C4-2B (cell line): Measurements from ENCODE around the gene DGKQ.

Source experiments
- CTCF ChIP-seq: fragments of 450-650 bp; conservative IDR thresholded peaks from 2 replicates; pipeline ENCODE4 v1.5.1; 2017; ENCODE audit warnings: mild to moderate bottlenecking
- ZFX ChIP-seq: fragments of 450-650 bp; IDR thresholded peaks from 2 replicates; pipeline ENCODE4 v1.6.1; 2017

DNA sequence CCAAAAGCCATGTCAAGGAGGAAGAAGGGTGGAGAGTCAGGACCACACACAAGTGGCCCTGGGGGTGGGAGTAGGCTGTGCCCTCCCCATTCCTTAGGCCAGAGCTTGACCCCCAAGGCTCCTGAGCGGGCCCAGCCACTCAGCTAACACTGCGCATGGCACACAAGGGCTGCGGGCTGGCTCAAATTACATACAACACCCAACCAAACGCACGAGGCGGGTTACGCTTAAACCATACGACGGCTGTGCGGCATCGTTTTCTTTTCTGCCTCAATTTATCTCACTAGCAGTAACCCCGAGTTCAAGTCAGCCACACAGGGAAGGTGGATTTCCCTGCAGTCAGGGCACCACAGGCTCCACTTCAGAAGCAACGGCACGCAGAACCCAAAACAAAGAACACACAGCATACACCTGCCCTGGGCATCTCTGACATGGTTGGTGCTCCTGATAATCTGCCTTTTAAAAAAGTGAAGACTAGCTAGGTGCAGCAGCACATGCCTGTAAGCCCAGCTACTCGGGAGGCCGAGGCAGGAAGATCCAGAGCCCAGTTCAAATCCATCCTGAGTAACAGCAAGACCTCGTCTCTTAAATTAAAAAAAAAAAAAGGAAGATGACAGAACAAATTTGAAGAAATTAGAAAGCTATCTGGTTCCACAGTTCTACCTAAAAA lies 44.1 kb downstream of the DGKQ start:
- TF ChIP-seq CTCF: no peak
- no peak for TF ChIP-seq ZFX
